Astrocyte (in vitro differentiated cells and primary cell): ENCODE data around the gene FZD7. TPM values are rescaled to one million over a fixed set of nuclear protein-coding genes. Genes with fewer than 3 reads are reported as not detected.

Experiments
- DNase-seq: peaks from one replicate; pipeline ENCODE4 v3.0.0-alpha.2; 2010; ENCODE audit warnings: low read depth
- FAIRE-seq: peaks from 2 replicates; lab custom pipeline; 2011; peaks lifted over from hg19 to GRCh38; lab: Jason Lieb, UNC
- H2AFZ ChIP-seq: 2 replicates; pipeline ENCODE4 v1.6.0; 2012; ENCODE audit warnings: low read depth, low read length, inconsistent platforms
- H3K27ac ChIP-seq: 2 replicates; pipeline ENCODE4 v1.5.1; 2011; ENCODE audit warnings: low read depth, low read length, inconsistent platforms
- H3K27me3 ChIP-seq: 2 replicates; pipeline ENCODE4 v1.6.0; 2011; ENCODE audit warnings: low read length, inconsistent platforms; ENCODE audit not compliant: insufficient read depth
- H3K36me3 ChIP-seq: 2 replicates; pipeline ENCODE4 v1.5.1; 2011; ENCODE audit warnings: low read length, inconsistent platforms; ENCODE audit not compliant: insufficient read depth
- H3K4me1 ChIP-seq: 2 replicates; pipeline ENCODE4 v1.5.1; 2011; ENCODE audit warnings: low read length, inconsistent platforms; ENCODE audit not compliant: insufficient read depth
- H3K4me2 ChIP-seq: 2 replicates; pipeline ENCODE4 v1.6.0; 2012; ENCODE audit warnings: low read length, inconsistent platforms
- H3K4me3 ChIP-seq: 2 replicates; pipeline ENCODE4 v1.5.1; 2011; ENCODE audit warnings: low read depth, mild to moderate bottlenecking, low read length, inconsistent platforms; ENCODE audit not compliant: insufficient read depth
- H3K79me2 ChIP-seq: 2 replicates; pipeline ENCODE4 v1.6.0; 2012; ENCODE audit warnings: mild to moderate bottlenecking, low read length, inconsistent platforms; ENCODE audit not compliant: insufficient read depth
- H3K9ac ChIP-seq: 2 replicates; pipeline ENCODE4 v1.6.0; 2012; ENCODE audit warnings: mild to moderate bottlenecking, low read length, inconsistent platforms
- H3K9me3 ChIP-seq: 2 replicates; pipeline ENCODE4 v1.5.1; 2012; ENCODE audit warnings: low read depth, mild to moderate bottlenecking, low read length, inconsistent platforms; ENCODE audit not compliant: insufficient read depth
- H4K20me1 ChIP-seq: 2 replicates; pipeline ENCODE4 v1.6.0; 2012; ENCODE audit warnings: low read length, inconsistent platforms; ENCODE audit not compliant: insufficient read depth
- H3K27ac Mint-ChIP-seq: one replicate; pipeline ENCODE4 v1.8.0; 2021; ENCODE audit warnings: mild to moderate bottlenecking, mixed read lengths; ENCODE audit not compliant: unreplicated experiment
- H3K27me3 Mint-ChIP-seq: one replicate; pipeline ENCODE4 v1.8.0; 2021; ENCODE audit warnings: low read depth, mixed read lengths; ENCODE audit not compliant: unreplicated experiment
- H3K36me3 Mint-ChIP-seq: one replicate; pipeline ENCODE4 v1.8.0; 2021; ENCODE audit warnings: low read depth, mixed read lengths; ENCODE audit not compliant: unreplicated experiment
- H3K4me1 Mint-ChIP-seq: one replicate; pipeline ENCODE4 v1.8.0; 2021; ENCODE audit warnings: low read depth, mixed read lengths; ENCODE audit not compliant: unreplicated experiment
- H3K4me3 Mint-ChIP-seq: one replicate; pipeline ENCODE4 v1.8.0; 2021; ENCODE audit warnings: mild to moderate bottlenecking, moderate library complexity, mixed read lengths; ENCODE audit not compliant: unreplicated experiment
- H3K9me3 Mint-ChIP-seq: one replicate; pipeline ENCODE4 v1.8.0; 2021; ENCODE audit warnings: mild to moderate bottlenecking, mixed read lengths; ENCODE audit not compliant: unreplicated experiment
- CTCF ChIP-seq: IDR thresholded peaks from 2 replicates; pipeline ENCODE4 v1.5.1; 2011; ENCODE audit warnings: low read depth, mild to moderate bottlenecking, inconsistent platforms, low read length, moderate library complexity; ENCODE audit not compliant: insufficient read depth
- EZH2 ChIP-seq: IDR thresholded peaks from 2 replicates; pipeline ENCODE4 v1.6.1; 2012; ENCODE audit warnings: mild to moderate bottlenecking, low read length, inconsistent platforms; ENCODE audit not compliant: insufficient read depth
- total RNA-seq: library from RNA; stranded (reverse); gene quantifications from 2 replicates; pipeline ENCODE4 v1.2.1, GENCODE V29; 2021

Gene FZD7
- total RNA-seq, 1 donor from 2014 or later: 61.5 TPM

GRCh38 chr2:202067589-202067988 is 33.9 kb downstream of the FZD7 start:
- Mint-ChIP-seq H3K4me1 (peaks cover 16% of the 10 kb centered on the region), H3K9me3 (no peaks in the 10 kb centered on the region), H3K4me3 (no peak overlapping the region), H3K27ac (no peak overlapping the region), H3K27me3 (no peaks in the 10 kb centered on the region), H3K36me3 (no peaks in the 10 kb centered on the region)
- Histone ChIP-seq H2AFZ (no peak overlapping the region), H4K20me1 (no peaks in the 10 kb centered on the region), H3K4me2 (no peak overlapping the region), H3K9ac (no peak overlapping the region), H3K79me2 (no peaks in the 10 kb centered on the region), H3K36me3 (no peaks in the 10 kb centered on the region), H3K9me3 (no peaks in the 10 kb centered on the region), H3K27me3 (no peaks in the 10 kb centered on the region), H3K4me3 (no peak overlapping the region), H3K27ac (no peak overlapping the region), H3K4me1 (peaks cover 17% of the 10 kb centered on the region)
- no peak for DNase-seq
- no peak for TF ChIP-seq CTCF
- no peak for TF ChIP-seq EZH2
- FAIRE-seq: no peak

- Mint-ChIP-seq H3K9me3 (no peaks in the 10 kb centered on the region), H3K27me3 (no peaks in the 10 kb centered on the region), H3K4me1 (peaks cover 7% of the 10 kb centered on the region), H3K4me3 (no peak overlapping the region), H3K27ac (no peak overlapping the region), H3K36me3 (no peaks in the 10 kb centered on the region)
- Histone ChIP-seq H3K4me3 (no peak overlapping the region), H3K36me3 (no peaks in the 10 kb centered on the region), H4K20me1 (no peaks in the 10 kb centered on the region), H3K4me1 (peaks cover 8% of the 10 kb centered on the region), H3K4me2 (no peak overlapping the region), H3K9ac (no peak overlapping the region), H3K79me2 (no peaks in the 10 kb centered on the region), H3K27me3 (no peaks in the 10 kb centered on the region), H2AFZ (no peak overlapping the region), H3K27ac (no peak overlapping the region), H3K9me3 (no peaks in the 10 kb centered on the region)
- TF ChIP-seq CTCF (no peak), EZH2 (no peak)
- FAIRE-seq (no peak), DNase-seq (no peak)
These were observed 35.8 kb downstream of the FZD7 start for GRCh38 chr2:202069170-202070067.

- Mint-ChIP-seq H3K9me3 (no peaks in the 10 kb centered on the region), H3K36me3 (no peaks in the 10 kb centered on the region), H3K4me3 (no peak overlapping the region), H3K27ac (no peak overlapping the region), H3K27me3 (no peaks in the 10 kb centered on the region), H3K4me1 (peaks cover 2% of the 10 kb centered on the region)
- FAIRE-seq: no peak
- no peak overlapping the region for H3K4me3 ChIP-seq
- no peak for DNase-seq
- H3K27me3 ChIP-seq: no peaks in the 10 kb centered on the region
- H4K20me1 ChIP-seq: no peaks in the 10 kb centered on the region
- no peak overlapping the region for H3K27ac ChIP-seq
- H3K9me3 ChIP-seq: no peaks in the 10 kb centered on the region
- H3K4me1 ChIP-seq: no peaks in the 10 kb centered on the region
- H2AFZ ChIP-seq: no peak overlapping the region
- no peaks in the 10 kb centered on the region for H3K79me2 ChIP-seq
- no peak overlapping the region for H3K9ac ChIP-seq
- H3K4me2 ChIP-seq: no peak overlapping the region
- TF ChIP-seq CTCF (no peak), EZH2 (no peak)
- no peaks in the 10 kb centered on the region for H3K36me3 ChIP-seq
These were observed 37.5 kb downstream of the FZD7 start for GRCh38 chr2:202071107-202071506.
